ENCODE data around the gene IFI27L1. TPM values are rescaled to one million over a fixed set of nuclear protein-coding genes. Genes with fewer than 3 reads are reported as not detected.

Gene IFI27L1
- total and polyA plus RNA-seq, 2 donors (not counting 3 experiments of a cell fraction or from before 2014, with no cell fraction given) = 31.1 to 38.1 TPM

- Histone ChIP-seq H3K4me1 (ENCODE audit: control insufficient read depth, extremely low read depth, insufficient read depth, low read length) (peaks cover 29% of the 10 kb centered on the region), H3K9me3 (replicated peaks; ENCODE audit: control insufficient read depth, insufficient read depth, low read length) (no peaks in the 10 kb centered on the region), H3K4me3 (replicated peaks in 1 of 3; ENCODE audit: insufficient read depth in 1 of 3, low read depth in 1 of 3, low read length in 3 of 3) (peak overlapping the region; percentile 67 to 88 (median 82)), H3K4me2 (ENCODE audit: insufficient read depth, low read length) (peak overlapping the region; percentile 95), H3K27ac (ENCODE audit: insufficient read depth, low read depth, low read length) (peak overlapping the region; percentile 80), H3K9ac (replicated peaks; ENCODE audit: extremely low read depth, insufficient read depth, low read length) (peak overlapping the region; percentile 89), H4K20me1 (replicated peaks; ENCODE audit: control insufficient read depth, extremely low read depth, insufficient read depth, low read length) (peaks cover 4% of the 10 kb centered on the region), H3K36me3 (ENCODE audit: control insufficient read depth in 2 of 2, extremely low read depth in 1 of 2, insufficient read depth in 2 of 2, low read length in 2 of 2) (peaks cover 3 to 5% of the 10 kb centered on the region in 2 experiments), H3K27me3 (ENCODE audit: control insufficient read depth in 2 of 2, insufficient read depth in 2 of 2, low read length in 2 of 2) (no peaks in the 10 kb centered on the region), H2AFZ (ENCODE audit: low read depth, low read length) (peak overlapping the region; percentile 72), H3K9me1 (replicated peaks; ENCODE audit: control insufficient read depth, extremely low read depth, insufficient read depth, low read length) (no peaks in the 10 kb centered on the region), H3K79me2 (ENCODE audit: control insufficient read depth, insufficient read depth, low read length) (peaks cover 58% of the 10 kb centered on the region)
- no peak for FAIRE-seq
- ChIA-PET POLR2A (interaction anchor here (1.3 kb wide), 2 partner anchors 49 to 52 kb away, joined by 4 read pairs; partner anchors contain the start of gene IFI27L2), CTCF (interaction anchor here (1.0 to 2.9 kb wide), 5 partner anchors 26 to 59 kb away, joined by 3 to 16 read pairs (median 3); no protein-coding TSS in a partner anchor)
- intact Hi-C loops (cut with micrococcal nuclease) = loop anchor here (5.0 kb wide), 1 partner anchor 92 kb away; the partner anchor contains the start of gene PPP4R4
- BruUV-seq (replicated peaks) = TSS peak; percentile 40
- TF ChIP-seq CTCF (IDR thresholded peaks at IDR 0.05; ENCODE audit: extremely low read depth in 1 of 2, insufficient read depth in 1 of 2, low read depth in 1 of 2, low read length in 2 of 2) = no peak
- TF ChIP-seq MYC (IDR thresholded peaks at IDR 0.05; ENCODE audit: low read depth, low read length) = no peak
- no peak for TF ChIP-seq MAX (IDR thresholded peaks at IDR 0.05; ENCODE audit: insufficient read depth, insufficient read length)
- TF ChIP-seq POLR2AphosphoS5 (IDR thresholded peaks at IDR 0.05; ENCODE audit: insufficient read depth, low read depth, low read length) = no peak
- TF ChIP-seq FOS (IDR thresholded peaks at IDR 0.05; ENCODE audit: borderline replicate concordance, insufficient read depth, low read length) = no peak
- no peak for TF ChIP-seq GATA2 (IDR thresholded peaks at IDR 0.05; ENCODE audit: insufficient read depth, insufficient read length, low read depth, low read length)
- TF ChIP-seq JUN (IDR thresholded peaks at IDR 0.05; ENCODE audit: borderline replicate concordance, insufficient read depth, insufficient read length, low read depth) = no peak
- TF ChIP-seq POLR2A (IDR thresholded peaks at IDR 0.05; ENCODE audit: low read depth, low read length) = no peak
- TF ChIP-seq EZH2 (IDR thresholded peaks at IDR 0.05; ENCODE audit: borderline replicate concordance, low read depth, low read length, severe bottlenecking) = no peak
- dilution Hi-C loops (cut with MboI; ENCODE audit: extremely low pct_ligation_motif_present, low sequenced_read_pairs) = no loop called here
- DNase-seq (ENCODE audit: low read depth, low spot score) = peak; percentile 54
These were observed 1.1 kb upstream of the IFI27L1 start for GRCh38 chr14:94079891-94080620.

Data from endothelial cell of umbilical vein (primary cell).